Activated B cell treated with CpG ODN at 0.5 μM for 24 hours (primary cell): ENCODE measurements around the gene SNX30. TPM values are rescaled to one million over a fixed set of nuclear protein-coding genes. Genes with fewer than 3 reads are reported as not detected.

Experiments used
- ATAC-seq: fragments of 200-7000 bp; cut with Tn5 transposase; one replicate; pipeline ENCODE4 v1.10.0; 2021; ENCODE audit warnings: low read depth, mild to moderate bottlenecking, moderate library complexity
- CTCF ChIA-PET: fragments of 350-600 bp; sonication (Branson Sonifier 250); formaldehyde crosslinking; loops from one replicate; lab custom pipeline; 2021; ENCODE audit warnings: antibody characterized with exemption; lab: Charles Lee
- POLR2A ChIA-PET: fragments of 350-600 bp; sonication (Branson Sonifier 250); formaldehyde crosslinking; loops from one replicate; lab custom pipeline; 2021; ENCODE audit warnings: antibody characterized with exemption; lab: Charles Lee
- DNase-seq: peaks from one replicate; pipeline ENCODE4 v3.0.0; 2022
- H3K27ac Mint-ChIP-seq: one replicate; pipeline ENCODE4 v1.8.0; 2020; ENCODE audit warnings: mixed read lengths
- H3K27me3 Mint-ChIP-seq: one replicate; pipeline ENCODE4 v1.8.0; 2021; ENCODE audit warnings: mixed read lengths
- H3K36me3 Mint-ChIP-seq: one replicate; pipeline ENCODE4 v1.8.0; 2021; ENCODE audit warnings: low read depth, mixed read lengths
- H3K4me1 Mint-ChIP-seq: one replicate; pipeline ENCODE4 v1.8.0; 2021; ENCODE audit warnings: mixed read lengths
- H3K4me3 Mint-ChIP-seq: one replicate; pipeline ENCODE4 v1.8.0; 2020; ENCODE audit warnings: mild to moderate bottlenecking, mixed read lengths
- H3K9me3 Mint-ChIP-seq: one replicate; pipeline ENCODE4 v1.8.0; 2020; ENCODE audit warnings: mixed read lengths
- intact Hi-C: fragments of 100-400 bp; cut with micrococcal nuclease; formaldehyde crosslinking; loops from one replicate; pipeline ENCODE4 v1.15.1; 2024
- total RNA-seq: library from RNA; stranded (reverse); gene quantifications from 2 replicates; pipeline ENCODE4 v1.2.3, GENCODE V29; 2022
- TF ChIP-seq, protein P1 (sequence below): fragments of 200-600 bp; IDR thresholded peaks from one replicate; pipeline ENCODE4 v1.8.0; 2022; ENCODE audit warnings: antibody characterized with exemption, mild to moderate bottlenecking

Gene SNX30
- total RNA-seq, 1 donor from 2014 or later: 6.5 TPM

DNA sequence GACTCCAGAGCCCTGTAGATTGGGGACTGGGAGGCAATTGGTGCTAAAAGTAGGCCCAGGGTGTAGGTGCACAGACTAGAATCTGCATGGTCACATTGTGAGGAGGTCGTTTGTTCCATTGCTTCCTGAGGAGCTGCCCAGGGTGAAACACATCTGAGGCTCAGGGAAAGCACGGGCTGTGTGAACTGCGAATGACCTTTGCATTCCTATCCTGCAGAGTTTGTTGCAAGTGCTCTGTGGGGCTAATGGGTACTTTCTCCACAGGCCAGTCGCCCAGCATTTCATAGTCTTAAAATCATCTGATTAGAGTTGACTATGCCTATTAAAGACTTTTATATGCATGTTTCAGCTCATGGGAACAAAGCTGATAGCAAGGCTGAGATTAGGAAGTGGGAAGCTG, 154.5 kb downstream of the SNX30 start:
- no peaks in the 10 kb centered on the region for H3K36me3 Mint-ChIP-seq
- H3K9me3 Mint-ChIP-seq: no peaks in the 10 kb centered on the region
- TF ChIP-seq, protein P1, sequence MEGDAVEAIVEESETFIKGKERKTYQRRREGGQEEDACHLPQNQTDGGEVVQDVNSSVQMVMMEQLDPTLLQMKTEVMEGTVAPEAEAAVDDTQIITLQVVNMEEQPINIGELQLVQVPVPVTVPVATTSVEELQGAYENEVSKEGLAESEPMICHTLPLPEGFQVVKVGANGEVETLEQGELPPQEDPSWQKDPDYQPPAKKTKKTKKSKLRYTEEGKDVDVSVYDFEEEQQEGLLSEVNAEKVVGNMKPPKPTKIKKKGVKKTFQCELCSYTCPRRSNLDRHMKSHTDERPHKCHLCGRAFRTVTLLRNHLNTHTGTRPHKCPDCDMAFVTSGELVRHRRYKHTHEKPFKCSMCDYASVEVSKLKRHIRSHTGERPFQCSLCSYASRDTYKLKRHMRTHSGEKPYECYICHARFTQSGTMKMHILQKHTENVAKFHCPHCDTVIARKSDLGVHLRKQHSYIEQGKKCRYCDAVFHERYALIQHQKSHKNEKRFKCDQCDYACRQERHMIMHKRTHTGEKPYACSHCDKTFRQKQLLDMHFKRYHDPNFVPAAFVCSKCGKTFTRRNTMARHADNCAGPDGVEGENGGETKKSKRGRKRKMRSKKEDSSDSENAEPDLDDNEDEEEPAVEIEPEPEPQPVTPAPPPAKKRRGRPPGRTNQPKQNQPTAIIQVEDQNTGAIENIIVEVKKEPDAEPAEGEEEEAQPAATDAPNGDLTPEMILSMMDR: no peak
- ATAC-seq (no peak), DNase-seq (no peak)
- peaks cover 5% of the 10 kb centered on the region for H3K4me1 Mint-ChIP-seq
- H3K4me3 Mint-ChIP-seq: no peak overlapping the region
- intact Hi-C loops: no loop called here
- POLR2A ChIA-PET: interaction anchor here (0.7 kb wide), 1 partner anchor 830 kb away, joined by 3 read pairs; no protein-coding TSS in a partner anchor
- CTCF ChIA-PET: interaction anchor here (0.9 kb wide), 1 partner anchor 59 kb away, joined by 3 read pairs; no protein-coding TSS in a partner anchor
- H3K27me3 Mint-ChIP-seq: peaks cover 7% of the 10 kb centered on the region
- H3K27ac Mint-ChIP-seq: no peak overlapping the region

DNA sequence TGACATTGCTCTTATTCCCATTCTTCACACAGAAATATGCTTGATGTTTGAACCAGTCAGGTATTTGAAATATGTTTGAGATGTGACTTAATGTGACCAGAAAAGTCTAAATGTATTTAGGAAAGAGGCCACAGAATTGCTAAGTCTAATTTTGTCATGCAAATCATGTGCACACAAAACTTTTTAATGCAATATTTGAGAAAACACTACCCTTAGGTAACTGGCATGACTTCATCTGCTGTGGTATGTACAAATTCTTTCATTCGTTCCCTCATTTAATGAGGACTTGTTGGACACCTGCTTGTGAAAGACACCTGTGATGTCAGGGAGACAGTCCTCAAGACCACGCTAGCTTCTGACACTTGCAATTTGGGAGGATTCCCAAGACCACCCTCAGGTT, 161.2 kb downstream of the SNX30 start:
- no peaks in the 10 kb centered on the region for H3K9me3 Mint-ChIP-seq
- POLR2A ChIA-PET: interaction anchor here (0.7 kb wide), 1 partner anchor 54 kb away, joined by 3 read pairs; no protein-coding TSS in a partner anchor
- DNase-seq (no peak), ATAC-seq (no peak)
- TF ChIP-seq, protein P1: no peak
- H3K27ac Mint-ChIP-seq: no peak overlapping the region
- H3K36me3 Mint-ChIP-seq: no peaks in the 10 kb centered on the region
- H3K4me1 Mint-ChIP-seq: no peaks in the 10 kb centered on the region
- H3K4me3 Mint-ChIP-seq: no peak overlapping the region
- intact Hi-C loops: no loop called here
- CTCF ChIA-PET: interaction anchor here (2.1 kb wide), 1 partner anchor 9 kb away, joined by 8 read pairs; no protein-coding TSS in a partner anchor
- peaks cover 12% of the 10 kb centered on the region for H3K27me3 Mint-ChIP-seq

DNA sequence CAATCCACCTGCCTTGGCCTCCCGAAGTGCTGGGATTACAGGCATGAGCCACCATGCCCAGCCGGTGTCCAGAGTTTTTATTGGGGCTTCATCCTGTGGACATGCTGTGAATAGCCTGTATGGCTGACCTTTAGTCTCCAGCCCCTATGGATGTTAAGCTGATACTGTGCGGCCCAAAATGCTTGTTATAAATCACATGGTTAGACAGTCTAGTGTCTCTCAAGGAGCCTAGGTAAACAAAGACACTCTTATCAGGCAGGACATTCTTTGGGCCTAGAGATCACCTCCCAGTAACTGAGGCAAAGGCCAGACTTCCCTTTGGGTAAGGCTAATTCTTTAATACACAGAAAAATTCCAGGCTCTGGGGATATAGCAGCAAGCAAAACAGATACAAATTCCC, 162.1 kb downstream of the SNX30 start:
- intact Hi-C loops: no loop called here
- Mint-ChIP-seq H3K4me1 (no peaks in the 10 kb centered on the region), H3K27ac (no peak overlapping the region), H3K36me3 (no peaks in the 10 kb centered on the region), H3K4me3 (no peak overlapping the region), H3K27me3 (peaks cover 10% of the 10 kb centered on the region), H3K9me3 (no peaks in the 10 kb centered on the region)
- TF ChIP-seq, protein P1: no peak
- POLR2A ChIA-PET: interaction anchor here (0.5 kb wide), 1 partner anchor 482 kb away, joined by 6 read pairs; no protein-coding TSS in a partner anchor
- CTCF ChIA-PET: interaction anchor here (2.1 kb wide), 1 partner anchor 9 kb away, joined by 8 read pairs; no protein-coding TSS in a partner anchor
- ATAC-seq (no peak), DNase-seq (no peak)

DNA sequence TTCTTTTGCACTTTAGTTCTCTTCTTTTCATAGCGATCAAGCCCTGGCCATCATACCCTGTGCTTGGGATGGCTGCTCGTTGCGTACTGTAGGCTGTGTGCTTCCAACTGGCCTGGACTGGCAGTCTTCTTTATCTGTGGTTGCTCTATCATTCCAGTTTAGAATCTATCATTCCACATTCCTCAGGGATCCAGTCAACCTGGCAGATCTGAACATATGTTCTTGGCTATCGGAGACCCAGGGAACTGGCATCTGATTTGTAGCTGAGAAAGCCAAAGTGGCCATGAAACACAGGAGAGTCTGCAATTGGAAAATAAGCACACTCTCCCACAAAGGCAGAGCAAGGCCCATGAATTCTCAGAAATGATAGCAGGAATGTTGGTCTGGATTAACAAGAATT, 162.8 kb downstream of the SNX30 start:
- intact Hi-C loops: no loop called here
- H3K36me3 Mint-ChIP-seq: no peaks in the 10 kb centered on the region
- ChIA-PET POLR2A (no interaction called here), CTCF (interaction anchor here (2.1 kb wide), 1 partner anchor 10 kb away, joined by 8 read pairs; no protein-coding TSS in a partner anchor)
- ATAC-seq (no peak), DNase-seq (no peak)
- no peak overlapping the region for H3K4me3 Mint-ChIP-seq
- no peaks in the 10 kb centered on the region for H3K9me3 Mint-ChIP-seq
- no peak overlapping the region for H3K27ac Mint-ChIP-seq
- peaks cover 10% of the 10 kb centered on the region for H3K27me3 Mint-ChIP-seq
- TF ChIP-seq, protein P1: no peak
- H3K4me1 Mint-ChIP-seq: no peaks in the 10 kb centered on the region

DNA sequence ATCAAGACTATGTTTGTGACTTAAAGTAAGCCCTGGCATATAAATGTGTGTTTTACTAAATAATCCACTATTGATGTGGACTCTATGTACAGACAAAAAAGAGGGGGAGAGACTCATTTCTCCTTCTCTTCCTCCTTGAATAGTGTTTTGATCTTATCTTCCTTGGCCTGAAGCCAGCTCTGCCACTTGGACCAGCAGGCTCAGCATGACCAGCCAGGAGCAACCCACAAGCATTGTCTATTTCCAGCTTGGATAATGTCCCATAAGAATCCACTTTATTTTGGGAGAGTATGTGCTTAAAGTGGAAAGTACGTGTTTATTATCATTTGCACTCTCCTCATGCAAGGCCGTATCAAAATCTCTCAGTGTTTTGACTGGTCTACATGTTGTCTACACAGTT, 164.0 kb downstream of the SNX30 start:
- no peaks in the 10 kb centered on the region for H3K36me3 Mint-ChIP-seq
- POLR2A ChIA-PET: no interaction called here

More for the DNA sequence above, 164.0 kb downstream of the SNX30 start:
- intact Hi-C loops: no loop called here
- TF ChIP-seq, protein P1: no peak
- Mint-ChIP-seq H3K27me3 (peaks cover 14% of the 10 kb centered on the region), H3K4me3 (no peak overlapping the region), H3K27ac (no peak overlapping the region), H3K9me3 (no peaks in the 10 kb centered on the region), H3K4me1 (no peaks in the 10 kb centered on the region)
- CTCF ChIA-PET: no interaction called here
- DNase-seq: no peak
- ATAC-seq: no peak
